CD4-positive, CD25-positive, alpha-beta regulatory T cell (primary cell): ENCODE data around the gene HDHD5. TPM values are rescaled to one million over a fixed set of nuclear protein-coding genes. Genes with fewer than 3 reads are reported as not detected.
A peak's percentile ranks its signal among the peaks of the same experiment; 100 is the strongest.

Source experiments
- ATAC-seq, 2 donors: fragments of 150-1000 bp; cut with Tn5 transposase; one replicate each; pipeline ENCODE4 v1.10.0; 2021; ENCODE audit warnings: low read depth in 2 of 2, moderate number of reproducible peaks in 2 of 2, moderate library complexity in 1 of 2
- DNase-seq, 3 donors: peaks; one replicate each; pipeline versions ENCODE4 v3.0.0 to v3.0.0-alpha.2; 2012 to 2022; ENCODE audit warnings: mixed read lengths in 1 of 3
- H3K27ac ChIP-seq: one replicate; pipeline ENCODE4 v1.7.0; 2013; ENCODE audit warnings: mild to moderate bottlenecking, low read length; ENCODE audit not compliant: insufficient read depth, poor library complexity, severe bottlenecking
- H3K27me3 ChIP-seq: one replicate; pipeline ENCODE4 v1.7.0; 2013; ENCODE audit warnings: low read length; ENCODE audit not compliant: control insufficient read depth, insufficient read depth
- H3K36me3 ChIP-seq: one replicate; pipeline ENCODE4 v1.7.0; 2013; ENCODE audit warnings: mild to moderate bottlenecking, low read length, moderate library complexity; ENCODE audit not compliant: control insufficient read depth, insufficient read depth
- H3K4me1 ChIP-seq: 2 replicates; pipeline ENCODE4 v1.7.0; 2013; ENCODE audit warnings: mild to moderate bottlenecking, low read length; ENCODE audit not compliant: insufficient read depth, control insufficient read depth, poor library complexity, severe bottlenecking
- H3K4me3 ChIP-seq: one replicate; pipeline ENCODE4 v1.7.0; 2013; ENCODE audit warnings: low read depth, mild to moderate bottlenecking, low read length, moderate library complexity
- H3K9me3 ChIP-seq, 2 experiments: 1 replicate in 1 of 2; 2 replicates in 1 of 2; pipeline ENCODE4 v1.7.0; 2013; ENCODE audit warnings: low read length in 2 of 2, mild to moderate bottlenecking in 1 of 2, moderate library complexity in 1 of 2; ENCODE audit not compliant: control insufficient read depth in 2 of 2
- H3K27ac Mint-ChIP-seq, 3 donors: one replicate each; pipeline ENCODE4 v1.8.0; 2020 to 2022; ENCODE audit warnings: mild to moderate bottlenecking in 3 of 3, mixed read lengths in 3 of 3, moderate library complexity in 2 of 3
- H3K27me3 Mint-ChIP-seq: one replicate; pipeline ENCODE4 v1.8.0; 2022; ENCODE audit warnings: mild to moderate bottlenecking, mixed read lengths
- H3K36me3 Mint-ChIP-seq: one replicate; pipeline ENCODE4 v1.8.0; 2020; ENCODE audit warnings: mixed read lengths
- H3K4me1 Mint-ChIP-seq, 4 donors: one replicate each; pipeline ENCODE4 v1.8.0; 2020 to 2022; ENCODE audit warnings: mixed read lengths in 4 of 4, mild to moderate bottlenecking in 1 of 4
- H3K4me3 Mint-ChIP-seq, 4 donors: one replicate each; pipeline ENCODE4 v1.8.0; 2020 to 2022; ENCODE audit warnings: mild to moderate bottlenecking in 4 of 4, mixed read lengths in 4 of 4, moderate library complexity in 3 of 4
- H3K9me3 Mint-ChIP-seq, 7 donors: one replicate each; pipeline ENCODE4 v1.8.0; 2020 to 2022; ENCODE audit warnings: mixed read lengths in 7 of 7, mild to moderate bottlenecking in 3 of 7, moderate library complexity in 2 of 7
- polyA plus RNA-seq, 4 donors: library from polyadenylated mRNA; unstranded; fragments of 300-500 nt; fragmentation: Illumina TruSeq; gene quantifications; one replicate each; pipeline ENCODE4 v1.2.3, GENCODE V29; 2021
- total RNA-seq: library from RNA; stranded (reverse); gene quantifications from one replicate; pipeline ENCODE4 v1.2.3, GENCODE V29; 2022

HDHD5 gene
- total and polyA plus RNA-seq, 5 donors from 2014 or later, result 17.7 to 46.8 (median 44.3) TPM

GRCh38 chr22:17116572-17117330 is 42.3 kb downstream of the HDHD5 start:
- H3K9me3 ChIP-seq, result no peaks in the 10 kb centered on the region
- no peak for ATAC-seq
- Mint-ChIP-seq H3K9me3 (no peaks in the 10 kb centered on the region), H3K4me1 (peaks cover 17 to 69% (median 43%) of the 10 kb centered on the region in 4 donors), H3K27ac (peak overlapping the region; percentile 53 to 77 (median 69)), H3K4me3 (peak overlapping the region; percentile 48 to 85 (median 64)), H3K36me3 (peaks cover 4% of the 10 kb centered on the region), H3K27me3 (peaks cover 20% of the 10 kb centered on the region)
- H3K4me3 ChIP-seq, result no peak overlapping the region
- H3K27me3 ChIP-seq, result peaks cover under 1% of the 10 kb centered on the region
- DNase-seq, result no peak
- H3K27ac ChIP-seq, result peak overlapping the region; percentile 41
- H3K4me1 ChIP-seq, result peaks cover 53% of the 10 kb centered on the region
- no peaks in the 10 kb centered on the region for H3K36me3 ChIP-seq

- H3K36me3 ChIP-seq, result no peaks in the 10 kb centered on the region
- peak overlapping the region; percentile 62 to 77 (median 69) for H3K27ac Mint-ChIP-seq
- no peaks in the 10 kb centered on the region for H3K9me3 Mint-ChIP-seq
- peaks cover 15% of the 10 kb centered on the region for H3K27me3 Mint-ChIP-seq
- no peaks in the 10 kb centered on the region for H3K27me3 ChIP-seq
- peak overlapping the region; percentile 41 for H3K27ac ChIP-seq
- DNase-seq, result no peak
- peak overlapping the region; percentile 48 to 79 (median 64) for H3K4me3 Mint-ChIP-seq
- H3K4me1 Mint-ChIP-seq, result peaks cover 15 to 68% (median 46%) of the 10 kb centered on the region in 4 donors
- peaks cover 46% of the 10 kb centered on the region for H3K4me1 ChIP-seq
- peak overlapping the region; percentile 13 for H3K4me3 ChIP-seq
- H3K36me3 Mint-ChIP-seq, result peaks cover 4% of the 10 kb centered on the region
- ATAC-seq, result no peak
- H3K9me3 ChIP-seq, result no peaks in the 10 kb centered on the region
Measured at GRCh38 chr22:17115945-17116565, 43.0 kb downstream of the HDHD5 start.

- H3K4me1 Mint-ChIP-seq, result peaks cover 15 to 69% (median 46%) of the 10 kb centered on the region in 4 donors
- peak overlapping the region in 1 of 3 donors; percentile 77 for H3K27ac Mint-ChIP-seq
- no peak overlapping the region for H3K4me3 Mint-ChIP-seq
- peaks cover 43% of the 10 kb centered on the region for H3K4me1 ChIP-seq
- no peak for DNase-seq
- no peaks in the 10 kb centered on the region for H3K9me3 ChIP-seq
- no peak overlapping the region for H3K4me3 ChIP-seq
- no peaks in the 10 kb centered on the region for H3K9me3 Mint-ChIP-seq
- peaks cover 15% of the 10 kb centered on the region for H3K27me3 Mint-ChIP-seq
- no peaks in the 10 kb centered on the region for H3K36me3 ChIP-seq
- no peak overlapping the region for H3K27ac ChIP-seq
- H3K36me3 Mint-ChIP-seq, result peaks cover 4% of the 10 kb centered on the region
- no peaks in the 10 kb centered on the region for H3K27me3 ChIP-seq
- ATAC-seq, result no peak
Measured at GRCh38 chr22:17115236-17115635, 43.8 kb downstream of the HDHD5 start.

- H3K4me3 Mint-ChIP-seq, result peak overlapping the region in 1 of 4 donors; percentile 50
- Histone ChIP-seq H3K4me1 (peaks cover 42% of the 10 kb centered on the region), H3K27me3 (no peaks in the 10 kb centered on the region), H3K36me3 (peaks cover 2% of the 10 kb centered on the region), H3K4me3 (no peak overlapping the region), H3K27ac (no peak overlapping the region), H3K9me3 (no peaks in the 10 kb centered on the region)
- peaks cover 15% of the 10 kb centered on the region for H3K27me3 Mint-ChIP-seq
- DNase-seq (no peak), ATAC-seq (no peak)
- H3K4me1 Mint-ChIP-seq, result peaks cover 15 to 70% (median 47%) of the 10 kb centered on the region in 4 donors
- no peaks in the 10 kb centered on the region for H3K9me3 Mint-ChIP-seq
- H3K36me3 Mint-ChIP-seq, result peaks cover 4% of the 10 kb centered on the region
- peak overlapping the region in 1 of 3 donors; percentile 77 for H3K27ac Mint-ChIP-seq
Measured at GRCh38 chr22:17114898-17115235, 44.2 kb downstream of the HDHD5 start.

GRCh38 chr22:17114173-17114897 is 44.7 kb downstream of the HDHD5 start:
- peak overlapping the region in 2 of 3 donors; percentile 75 to 76 for H3K27ac Mint-ChIP-seq
- peaks cover 15% of the 10 kb centered on the region for H3K27me3 Mint-ChIP-seq
- ATAC-seq (no peak), DNase-seq (no peak)
- Histone ChIP-seq H3K36me3 (peaks cover 7% of the 10 kb centered on the region), H3K4me3 (no peak overlapping the region), H3K9me3 (no peaks in the 10 kb centered on the region), H3K4me1 (peaks cover 37% of the 10 kb centered on the region), H3K27me3 (no peaks in the 10 kb centered on the region), H3K27ac (no peak overlapping the region)
- no peaks in the 10 kb centered on the region for H3K9me3 Mint-ChIP-seq
- H3K36me3 Mint-ChIP-seq, result peaks cover 4% of the 10 kb centered on the region
- H3K4me1 Mint-ChIP-seq, result peaks cover 15 to 72% (median 48%) of the 10 kb centered on the region in 4 donors
- H3K4me3 Mint-ChIP-seq, result peak overlapping the region in 1 of 4 donors; percentile 78

- Histone ChIP-seq H3K27ac (no peak overlapping the region), H3K9me3 (no peaks in the 10 kb centered on the region), H3K4me1 (peaks cover 29% of the 10 kb centered on the region), H3K4me3 (no peak overlapping the region), H3K36me3 (peaks cover 14% of the 10 kb centered on the region), H3K27me3 (no peaks in the 10 kb centered on the region)
- peaks cover 15% of the 10 kb centered on the region for H3K27me3 Mint-ChIP-seq
- H3K4me3 Mint-ChIP-seq, result peak overlapping the region in 1 of 4 donors; percentile 61
- peaks cover 4% of the 10 kb centered on the region for H3K36me3 Mint-ChIP-seq
- H3K9me3 Mint-ChIP-seq, result no peaks in the 10 kb centered on the region
- DNase-seq (no peak), ATAC-seq (no peak)
- H3K27ac Mint-ChIP-seq, result peak overlapping the region in 1 of 3 donors; percentile 75
- peaks cover 15 to 66% (median 45%) of the 10 kb centered on the region in 4 donors for H3K4me1 Mint-ChIP-seq
Measured at GRCh38 chr22:17113600-17113999, 45.5 kb downstream of the HDHD5 start.

- H3K4me3 ChIP-seq, result no peak overlapping the region
- DNase-seq, result no peak
- no peak overlapping the region for H3K27ac ChIP-seq
- Mint-ChIP-seq H3K27me3 (peaks cover 10% of the 10 kb centered on the region), H3K36me3 (peaks cover 4% of the 10 kb centered on the region), H3K4me1 (peaks cover 8 to 55% (median 35%) of the 10 kb centered on the region in 4 donors), H3K27ac (peak overlapping the region in 2 of 3 donors; percentile 2 to 69), H3K9me3 (no peaks in the 10 kb centered on the region), H3K4me3 (peak overlapping the region in 1 of 4 donors; percentile 29)
- no peaks in the 10 kb centered on the region for H3K9me3 ChIP-seq
- no peaks in the 10 kb centered on the region for H3K27me3 ChIP-seq
- H3K4me1 ChIP-seq, result peaks cover 19% of the 10 kb centered on the region
- no peak for ATAC-seq
- peaks cover 24% of the 10 kb centered on the region for H3K36me3 ChIP-seq
Measured at GRCh38 chr22:17112491-17113042, 46.5 kb downstream of the HDHD5 start.
